Uterus (tissue), 2 donors: Measurements from ENCODE around the gene ZP4.

Source experiments
- POLR2A ChIP-seq, 2 donors: fragments of 450-650 bp; IDR thresholded peaks; one replicate each; pipeline ENCODE4 v1.6.1; 2016; ENCODE audit warnings: antibody characterized with exemption in 2 of 2, mild to moderate bottlenecking in 1 of 2, moderate library complexity in 1 of 2
- TF ChIP-seq, protein P1 (sequence below), 4 experiments: fragments of 200-600 bp in 2 of 4; fragments of 450-650 bp in 2 of 4; sonication (generic) in 2 of 4; IDR thresholded peaks; one replicate each; pipeline ENCODE4 v1.5.1; 2016 to 2019; ENCODE audit warnings: antibody characterized with exemption in 4 of 4, mild to moderate bottlenecking in 2 of 4, moderate library complexity in 1 of 4

DNA sequence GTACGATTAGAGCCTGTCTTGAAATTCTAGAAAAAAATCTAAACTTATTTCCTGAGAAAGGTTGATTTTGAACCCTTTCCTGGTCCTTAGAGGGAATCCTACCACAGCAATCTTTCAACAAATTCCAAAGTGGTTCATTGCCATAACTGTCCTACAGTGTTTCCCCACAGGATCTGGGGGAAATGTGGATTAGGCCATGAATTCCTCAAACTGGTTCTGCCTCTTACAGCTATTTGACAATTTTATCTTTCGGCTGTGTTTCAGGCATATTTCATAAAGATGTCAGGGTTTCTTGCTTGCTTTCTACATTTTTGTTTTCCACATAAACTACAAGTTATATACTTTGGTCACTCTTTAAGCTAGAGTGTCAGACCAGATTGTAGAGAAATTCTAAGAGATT is 544 bp upstream of the ZP4 start:
- TF ChIP-seq POLR2A (IDR thresholded peaks at IDR 0.05), result no peak
- TF ChIP-seq, protein P1, sequence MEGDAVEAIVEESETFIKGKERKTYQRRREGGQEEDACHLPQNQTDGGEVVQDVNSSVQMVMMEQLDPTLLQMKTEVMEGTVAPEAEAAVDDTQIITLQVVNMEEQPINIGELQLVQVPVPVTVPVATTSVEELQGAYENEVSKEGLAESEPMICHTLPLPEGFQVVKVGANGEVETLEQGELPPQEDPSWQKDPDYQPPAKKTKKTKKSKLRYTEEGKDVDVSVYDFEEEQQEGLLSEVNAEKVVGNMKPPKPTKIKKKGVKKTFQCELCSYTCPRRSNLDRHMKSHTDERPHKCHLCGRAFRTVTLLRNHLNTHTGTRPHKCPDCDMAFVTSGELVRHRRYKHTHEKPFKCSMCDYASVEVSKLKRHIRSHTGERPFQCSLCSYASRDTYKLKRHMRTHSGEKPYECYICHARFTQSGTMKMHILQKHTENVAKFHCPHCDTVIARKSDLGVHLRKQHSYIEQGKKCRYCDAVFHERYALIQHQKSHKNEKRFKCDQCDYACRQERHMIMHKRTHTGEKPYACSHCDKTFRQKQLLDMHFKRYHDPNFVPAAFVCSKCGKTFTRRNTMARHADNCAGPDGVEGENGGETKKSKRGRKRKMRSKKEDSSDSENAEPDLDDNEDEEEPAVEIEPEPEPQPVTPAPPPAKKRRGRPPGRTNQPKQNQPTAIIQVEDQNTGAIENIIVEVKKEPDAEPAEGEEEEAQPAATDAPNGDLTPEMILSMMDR (IDR thresholded peaks at IDR 0.05), result no peak
